ENCODE measurements around the gene GPR3.

- no peak for TF ChIP-seq POLR2A (IDR thresholded peaks at IDR 0.05)
- no peak for TF ChIP-seq CTCF (IDR thresholded peaks at IDR 0.05)
Observed at GRCh38 chr1:27359822-27360158, 32.6 kb upstream of the GPR3 start.
